ENCODE measurements around the gene MTPN.

MTPN gene

DNA sequence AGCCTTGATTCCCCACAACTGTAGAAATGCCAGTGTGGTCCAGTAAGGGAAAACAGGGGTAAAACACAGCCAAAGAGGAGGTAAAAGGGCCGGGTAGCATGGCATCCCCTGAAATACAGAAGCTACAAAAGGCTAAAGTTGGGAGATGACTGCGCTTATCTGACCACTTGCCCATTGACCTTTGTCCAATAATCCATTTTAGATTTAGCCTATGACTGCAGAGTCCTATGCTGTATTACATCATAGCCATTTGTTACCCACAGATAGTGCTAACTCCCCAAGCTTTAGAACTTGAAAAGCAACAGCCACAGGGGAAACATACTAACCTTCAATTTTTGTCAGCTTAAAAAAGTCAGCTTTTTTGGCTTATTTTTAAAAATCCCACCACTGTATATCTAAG lies 26.2 kb downstream of the MTPN start:
- no peak for DNase-seq

DNA sequence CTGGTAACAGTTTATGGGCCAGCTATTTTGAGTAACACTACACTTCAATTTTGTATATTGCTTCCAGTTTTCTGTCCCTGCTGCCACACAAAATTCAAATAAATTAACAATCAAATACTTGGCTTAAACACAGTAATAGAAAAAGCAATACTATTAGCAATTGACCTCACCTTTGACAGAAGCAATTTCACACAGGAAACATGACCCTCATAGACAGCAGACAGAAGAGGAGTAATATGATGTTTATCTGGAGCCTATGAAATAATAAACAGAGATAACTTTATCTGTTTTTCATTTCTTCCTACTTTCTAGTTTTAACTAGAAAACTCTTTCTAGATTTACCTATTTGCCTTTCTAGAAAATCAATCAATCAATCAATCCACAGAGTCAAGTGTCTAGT lies 26.7 kb downstream of the MTPN start:
- no peak for DNase-seq

DNA sequence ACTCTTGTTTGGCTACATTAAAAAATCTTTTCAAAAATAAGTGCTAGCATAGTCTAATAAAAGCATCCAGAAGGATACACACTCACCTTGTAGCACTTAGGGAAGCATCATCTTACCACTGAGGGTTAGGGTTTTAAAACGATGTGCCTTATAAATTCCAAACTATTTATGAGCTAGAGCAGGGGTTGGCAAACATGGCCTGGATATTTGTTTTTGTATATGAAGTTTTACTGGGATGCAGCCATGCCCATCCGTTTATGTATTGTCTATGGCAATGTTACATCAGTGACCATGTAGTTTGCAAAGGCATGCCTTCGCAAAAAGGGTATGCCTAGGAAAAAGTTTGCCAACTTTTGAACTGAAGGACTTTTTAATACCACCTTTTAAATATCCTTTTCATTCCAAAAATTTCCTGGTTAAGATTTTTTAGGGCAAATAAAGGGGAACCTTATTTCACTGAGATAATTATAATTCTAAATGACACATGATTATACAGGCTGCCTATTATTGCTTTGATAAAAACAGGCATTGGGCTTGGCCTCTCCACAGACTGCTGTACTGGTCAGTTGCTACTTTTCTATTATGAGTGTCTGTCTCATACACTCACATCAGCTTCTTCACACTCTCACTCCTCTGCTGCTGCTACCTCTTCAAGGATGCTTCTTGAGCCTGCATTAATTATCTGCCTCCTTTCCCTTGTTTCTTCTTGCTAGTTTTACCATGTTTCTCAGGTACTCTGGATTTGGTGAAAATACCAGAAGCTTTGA lies 30.7 kb downstream of the MTPN start:
- no peak for DNase-seq

DNA sequence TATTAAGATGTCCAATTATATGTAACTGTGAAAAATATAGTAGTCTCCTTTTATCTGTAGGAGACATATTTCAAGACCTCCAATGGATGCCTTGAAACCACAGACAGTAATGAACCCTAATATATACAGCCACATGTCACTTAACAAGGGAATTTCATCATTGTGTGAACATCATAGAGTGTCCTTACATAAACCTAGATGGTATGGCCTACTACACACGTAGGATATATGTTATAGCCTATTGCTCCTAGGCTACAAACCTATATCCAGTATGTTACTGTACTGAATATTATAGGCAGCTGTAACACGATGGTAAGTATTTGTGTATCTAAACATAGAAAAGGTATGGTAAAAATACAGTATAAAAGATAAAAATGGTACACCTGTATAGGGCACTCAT lies 32.4 kb downstream of the MTPN start:
- DNase-seq, result no peak

DNA sequence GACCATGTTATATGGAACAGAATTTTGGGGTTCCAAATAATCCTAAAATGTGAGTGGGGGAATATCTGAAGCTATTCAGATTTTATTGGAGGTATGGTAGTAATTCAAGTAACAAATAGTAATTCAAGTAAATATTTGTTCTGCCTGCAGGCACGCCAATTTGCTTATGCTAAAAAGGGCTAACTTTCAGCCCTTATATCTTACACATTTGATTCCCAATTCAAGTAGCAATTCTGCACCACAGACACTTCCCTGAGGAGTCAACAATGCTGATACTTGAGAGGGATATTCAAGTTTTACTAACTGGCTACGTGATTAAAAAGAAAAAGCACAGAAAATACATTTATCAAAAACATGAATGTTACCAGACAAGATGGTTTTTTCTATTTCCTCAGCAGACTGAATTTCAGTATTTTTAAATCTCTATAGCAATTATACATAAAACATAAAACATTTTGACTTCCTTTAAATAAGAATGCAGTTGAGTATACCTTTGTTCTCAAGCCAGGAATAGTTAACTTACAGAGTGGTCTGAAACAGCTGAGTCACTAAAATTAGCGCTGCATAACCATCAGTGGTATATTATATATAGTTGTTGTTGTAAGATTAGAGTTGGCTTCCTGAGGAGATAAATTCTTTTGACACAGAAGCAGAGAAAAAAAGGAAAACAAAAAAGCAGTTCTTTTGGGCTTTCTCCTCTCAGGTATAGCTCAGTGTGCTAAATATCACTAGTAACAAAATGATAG lies 33.9 kb downstream of the MTPN start:
- no peak for DNase-seq

DNA sequence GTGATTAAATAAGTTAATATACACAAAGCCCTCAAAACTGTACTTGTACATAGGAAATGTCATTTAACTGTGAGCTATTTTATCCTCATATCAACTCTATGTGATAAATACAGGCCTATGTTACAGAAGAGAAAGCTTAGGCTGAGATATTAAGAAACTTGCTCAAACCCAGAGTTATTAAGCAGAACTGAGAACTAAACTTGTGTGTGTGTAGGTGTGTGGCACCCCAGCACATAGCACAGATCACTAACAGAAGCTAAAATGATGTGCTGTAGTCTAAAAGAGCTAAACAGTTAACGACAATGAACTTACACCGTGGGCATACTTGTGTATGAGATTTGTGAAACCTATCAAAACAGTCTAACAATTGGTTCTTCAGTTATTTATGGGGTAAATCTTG lies 34.5 kb downstream of the MTPN start:
- no peak for DNase-seq

DNA sequence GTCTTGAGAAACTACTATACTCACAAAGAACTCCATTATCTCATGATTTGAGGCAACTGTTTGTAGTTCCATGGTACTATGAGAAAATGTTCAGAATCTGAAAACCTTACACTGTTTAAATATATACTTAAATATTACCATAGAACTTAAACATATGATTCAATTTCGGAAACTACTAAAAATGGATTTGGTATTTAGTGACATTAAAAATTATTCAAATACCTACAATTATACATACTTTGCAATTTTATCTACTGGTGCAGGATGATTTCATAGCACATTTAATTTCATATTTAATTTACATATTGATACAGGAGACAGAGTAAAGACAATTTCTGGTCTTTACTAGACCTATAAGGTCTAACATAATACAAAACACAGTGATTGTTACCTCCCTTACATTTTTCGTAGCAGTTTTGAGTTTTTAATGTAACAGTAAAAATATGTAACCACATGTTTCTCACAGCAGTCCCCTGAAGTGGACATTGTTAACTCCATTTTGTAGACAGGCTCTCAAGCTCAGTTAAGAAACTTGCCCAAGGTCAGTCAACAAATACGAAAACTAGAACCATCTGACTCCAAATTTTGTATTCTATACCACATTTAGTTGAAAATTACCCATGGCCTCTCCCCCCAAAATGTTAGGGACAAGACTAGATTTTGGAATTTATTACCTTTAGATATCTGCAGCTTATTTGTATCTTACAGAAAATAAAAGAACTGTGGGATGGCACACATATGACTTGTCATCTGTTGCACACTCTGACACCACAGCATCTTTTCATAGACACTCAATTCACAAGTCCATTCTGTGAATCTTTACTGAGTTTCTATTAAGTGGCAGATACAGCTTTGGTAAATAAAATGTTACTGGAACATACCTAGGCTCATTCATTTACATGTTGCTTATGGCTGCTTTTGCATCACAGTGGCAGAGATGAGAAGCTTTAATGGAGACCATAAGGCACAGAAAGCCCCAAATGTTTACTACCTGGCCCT lies 36.8 kb downstream of the MTPN start:
- DNase-seq, result no peak

DNA sequence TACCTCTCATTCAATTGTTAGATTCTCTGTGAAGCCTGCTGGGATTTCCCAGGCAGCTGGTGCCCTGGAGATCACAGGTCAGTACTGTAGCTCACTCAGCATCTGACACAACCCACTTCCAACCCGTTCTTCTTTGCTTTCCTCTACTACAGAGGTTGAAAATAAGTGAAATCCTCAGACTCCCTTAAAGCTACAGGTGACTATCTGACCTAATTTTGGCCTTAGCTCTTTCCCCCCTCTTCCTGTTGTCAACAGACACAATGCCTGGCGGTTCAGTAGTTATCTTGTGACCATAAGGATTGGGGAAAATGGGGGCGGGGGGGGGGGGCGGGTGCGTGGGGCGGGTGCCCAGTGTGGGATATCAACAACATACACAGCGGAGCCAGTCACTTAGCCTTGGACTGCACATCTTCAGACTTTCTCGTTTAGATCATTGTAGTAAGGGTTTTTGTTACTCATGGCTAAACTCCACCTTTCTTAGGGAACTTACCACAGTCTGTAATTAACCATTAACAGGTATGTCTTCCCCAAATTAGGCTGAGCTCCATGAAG lies 37.8 kb downstream of the MTPN start:
- no peak for DNase-seq

DNA sequence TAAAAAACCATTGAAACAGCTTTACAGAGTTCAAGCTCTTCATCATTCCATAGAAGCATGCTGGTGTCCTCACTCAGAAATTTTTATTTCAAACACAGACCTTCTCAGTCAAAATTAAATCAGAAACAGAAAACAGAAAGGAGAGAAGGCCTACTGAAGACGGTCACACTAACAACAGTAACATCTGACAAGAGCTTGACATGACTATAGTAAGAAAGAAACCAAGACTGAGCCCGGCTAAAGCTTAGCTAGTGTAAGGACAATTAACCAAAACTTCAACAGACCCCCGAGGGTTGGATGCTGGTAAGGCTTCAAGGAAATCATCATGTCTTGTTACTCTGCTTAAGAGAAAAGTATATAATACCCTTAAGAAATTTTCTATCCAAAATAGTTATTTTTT lies 38.6 kb downstream of the MTPN start:
- no peak for DNase-seq

DNA sequence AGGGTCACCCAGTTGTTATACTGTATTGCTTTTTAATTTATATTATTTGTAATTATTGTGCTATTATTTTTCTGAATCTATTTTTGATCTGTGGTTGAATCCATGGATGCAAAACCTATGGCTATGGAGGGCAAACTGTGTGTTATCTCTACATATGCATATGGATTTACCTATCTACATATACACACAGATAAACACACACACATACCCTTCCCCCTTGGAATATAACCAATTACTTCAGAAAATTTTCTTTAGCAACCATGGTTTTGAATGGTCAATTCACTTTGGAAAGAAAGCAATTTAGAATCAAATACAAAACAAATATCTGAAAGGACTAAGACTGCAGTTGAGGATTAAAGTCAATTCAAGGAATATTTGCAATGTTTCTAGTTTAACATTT lies 39.1 kb downstream of the MTPN start:
- no peak for DNase-seq

DNA sequence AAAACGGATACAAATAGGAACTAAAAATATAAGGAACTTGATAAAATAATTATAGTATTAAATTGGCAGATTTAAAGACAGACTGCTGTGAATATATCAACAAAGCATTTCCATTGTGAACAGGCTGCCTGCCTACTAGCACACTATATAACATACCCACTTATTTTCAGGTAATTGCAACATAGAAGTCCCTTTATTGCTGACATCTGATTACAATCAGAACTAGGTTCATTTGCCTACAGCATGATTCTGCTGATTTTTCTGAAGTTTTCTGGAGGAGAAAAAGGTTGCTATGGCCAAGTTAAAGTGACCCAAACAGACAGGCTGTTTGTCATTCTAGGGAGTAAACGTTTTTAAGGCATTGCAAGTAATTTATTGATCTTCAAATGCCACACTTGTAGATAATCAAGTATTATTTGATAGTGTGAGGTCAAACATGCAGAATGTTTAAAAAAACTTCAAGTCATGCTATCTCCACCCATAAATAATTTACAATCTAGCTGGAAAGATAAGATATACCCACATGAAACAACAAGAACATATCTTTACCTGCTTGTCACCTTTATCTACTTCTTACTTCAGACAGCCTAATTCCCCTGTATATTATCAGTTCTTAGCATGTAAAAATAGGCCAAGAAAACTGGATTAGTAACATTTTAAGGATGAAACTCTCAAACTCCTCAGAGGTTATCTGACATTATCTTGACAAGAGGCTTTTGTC lies 40.5 kb downstream of the MTPN start:
- no peak for DNase-seq

DNA sequence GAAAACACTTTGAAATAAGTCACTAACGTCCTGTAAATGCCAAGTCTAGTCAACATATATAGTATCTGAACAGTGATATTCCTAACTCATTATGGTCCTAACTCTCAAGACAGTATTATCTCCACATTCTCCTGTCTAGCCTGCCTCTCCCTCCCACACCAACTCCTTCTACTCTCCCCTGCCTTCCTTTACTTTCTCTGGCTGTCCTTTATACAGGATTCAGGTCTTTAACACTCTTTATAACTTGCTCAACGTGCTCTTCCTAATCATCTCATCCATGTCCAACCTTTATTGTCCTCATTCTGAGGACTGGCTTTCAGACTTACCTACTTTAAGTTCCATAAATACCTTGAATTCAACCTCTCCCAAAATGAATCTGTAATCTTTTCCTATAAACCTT lies 42.5 kb downstream of the MTPN start:
- no peak for DNase-seq

DNA sequence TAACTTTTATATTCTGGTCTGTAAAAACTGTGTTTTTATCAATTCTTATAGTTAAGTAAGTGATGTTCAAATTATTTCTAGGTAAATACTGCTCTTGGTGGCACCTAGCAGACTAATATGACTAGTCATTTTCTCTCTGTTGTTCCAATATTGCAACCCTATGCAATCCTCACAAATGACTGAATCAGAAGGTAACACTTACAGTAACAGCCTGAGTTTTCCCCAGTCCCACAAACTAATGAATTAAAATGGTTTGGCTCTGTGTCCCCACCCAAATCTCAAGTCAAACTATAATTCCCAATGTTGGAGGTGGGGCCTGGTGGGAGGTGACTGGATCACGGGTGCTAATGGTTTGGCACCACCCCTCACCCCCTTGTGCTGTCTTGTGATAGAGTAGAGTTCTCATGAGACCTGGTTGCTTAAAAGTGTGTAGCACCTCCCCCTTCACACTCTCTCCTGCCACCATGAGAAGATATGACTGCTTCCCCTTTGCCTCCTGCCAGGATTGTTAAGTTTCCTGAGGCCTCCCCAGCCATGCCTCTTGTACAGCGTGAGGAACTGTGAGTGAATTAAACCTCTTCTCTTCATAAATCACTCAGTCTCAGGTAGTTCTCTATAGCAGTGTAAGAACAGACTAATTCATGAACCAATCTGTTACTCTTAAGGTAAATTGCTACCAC lies 43.5 kb downstream of the MTPN start:
- no peak for DNase-seq

DNA sequence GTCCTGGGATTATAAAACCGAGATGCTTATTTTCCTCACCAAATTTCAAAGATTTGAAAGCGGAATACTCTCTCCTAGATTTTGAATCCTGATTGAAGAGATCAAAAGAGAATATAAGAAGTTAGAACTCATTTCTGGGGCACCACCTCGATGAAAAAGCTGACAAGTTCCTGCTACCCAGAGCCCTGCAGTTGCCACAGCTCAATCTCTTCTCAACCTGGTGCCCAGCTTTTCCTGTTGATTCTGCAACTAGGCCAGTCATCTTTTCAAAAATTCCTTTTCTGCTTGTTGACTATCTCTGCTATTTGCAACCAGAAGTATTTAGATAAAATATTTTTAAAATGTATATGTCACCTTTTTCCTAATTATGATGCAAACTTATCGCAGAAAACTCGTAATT lies 45.0 kb downstream of the MTPN start:
- no peak for DNase-seq

DNA sequence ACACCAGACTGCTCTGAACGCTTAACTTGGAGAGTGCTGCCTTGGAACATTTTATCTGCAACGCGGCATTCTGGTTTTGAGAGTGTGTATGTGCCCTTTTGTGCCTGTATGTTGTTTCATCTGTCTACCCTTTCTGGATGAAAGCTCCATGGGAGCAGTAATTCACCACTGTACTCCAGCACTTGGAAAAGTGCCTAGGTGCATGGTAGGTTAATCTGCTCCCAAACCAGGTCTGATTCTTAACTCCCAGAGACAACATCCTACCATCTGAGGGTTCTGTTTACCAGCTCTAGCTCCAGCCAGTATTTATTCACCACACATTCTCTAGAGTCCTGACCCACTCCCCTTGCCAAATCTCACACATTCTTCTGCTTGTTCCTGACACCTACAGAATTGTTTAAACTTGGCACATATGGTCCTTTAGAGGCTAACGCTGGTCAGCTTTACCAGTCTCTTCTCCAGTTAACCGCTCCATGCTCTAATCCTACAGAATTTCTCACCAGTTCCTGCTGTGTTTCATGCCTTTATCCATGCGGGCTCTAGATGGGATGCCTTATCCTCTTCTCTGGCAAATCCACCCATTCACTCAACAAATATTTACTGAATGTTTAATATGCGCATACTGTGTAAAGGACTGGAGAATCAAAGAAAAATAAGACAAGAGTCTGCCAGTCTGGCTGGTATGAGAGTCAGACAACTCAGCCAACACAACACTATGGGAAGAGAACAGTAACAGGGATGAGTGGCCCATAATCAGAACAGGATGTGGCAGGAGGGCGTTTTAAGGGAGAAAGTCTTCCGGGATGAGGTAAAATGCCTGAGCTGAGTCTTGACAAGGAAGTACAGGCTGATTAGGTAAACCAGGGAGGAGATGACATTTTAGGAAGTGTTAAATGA lies 46.3 kb downstream of the MTPN start:
- DNase-seq, result no peak

DNA sequence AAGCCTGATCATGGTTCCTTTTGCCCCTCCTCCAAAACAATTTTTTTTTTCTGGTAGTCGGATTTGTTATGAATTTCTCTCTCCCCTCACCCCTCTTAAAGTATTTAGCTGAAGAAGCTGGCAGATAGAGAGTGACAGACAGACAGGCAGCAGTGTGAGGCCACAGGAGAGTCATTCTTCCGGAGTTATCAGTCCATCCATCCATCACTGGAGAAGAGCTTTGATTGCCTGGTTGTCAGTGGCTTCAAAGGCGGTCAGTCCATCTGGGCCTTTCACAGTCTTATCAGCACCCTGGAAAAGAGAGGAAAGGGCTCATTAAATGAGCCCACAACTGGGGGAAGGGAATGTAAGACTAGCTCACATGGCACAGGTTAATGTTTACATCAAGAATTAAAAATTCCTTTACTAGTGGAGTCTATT lies 47.4 kb downstream of the MTPN start:
- DNase-seq, result no peak

DNA sequence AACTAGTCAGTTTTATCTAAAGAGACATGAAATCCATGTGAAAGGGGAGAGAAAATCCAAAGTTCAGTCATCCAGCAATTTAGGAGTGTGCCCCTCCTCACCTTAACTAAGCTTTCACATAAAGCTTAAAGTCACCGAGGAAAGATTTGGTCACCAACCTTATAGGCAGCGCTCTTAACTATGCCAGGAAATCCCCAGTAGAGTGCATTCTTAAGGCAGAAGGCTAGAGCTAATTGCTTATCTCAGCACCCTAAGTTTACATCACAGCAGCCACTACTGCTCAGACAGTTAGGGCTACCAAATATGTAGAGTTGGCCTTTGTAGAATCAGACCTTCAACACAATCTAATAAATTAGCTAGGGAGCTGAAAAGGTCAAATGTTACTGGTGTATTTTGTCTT lies 47.9 kb downstream of the MTPN start:
- DNase-seq, result no peak

DNA sequence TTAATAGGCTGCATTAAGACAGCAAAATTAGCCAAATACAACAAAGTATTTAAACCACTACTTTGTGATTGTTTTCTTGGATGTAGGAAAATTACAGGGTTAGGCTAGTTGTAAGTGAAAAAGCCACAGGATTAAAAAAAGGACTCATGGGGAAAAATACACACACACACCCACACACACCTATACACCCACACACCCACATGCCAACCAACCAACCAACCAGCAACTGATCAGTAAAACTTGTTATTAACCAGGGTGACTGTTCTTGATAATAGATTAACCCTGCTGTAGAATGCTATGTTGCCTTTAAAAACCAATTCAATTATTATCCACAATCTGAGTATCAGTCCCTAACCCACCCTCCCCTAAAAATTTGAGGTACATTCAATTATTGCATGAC lies 49.0 kb downstream of the MTPN start:
- DNase-seq, result no peak

DNA sequence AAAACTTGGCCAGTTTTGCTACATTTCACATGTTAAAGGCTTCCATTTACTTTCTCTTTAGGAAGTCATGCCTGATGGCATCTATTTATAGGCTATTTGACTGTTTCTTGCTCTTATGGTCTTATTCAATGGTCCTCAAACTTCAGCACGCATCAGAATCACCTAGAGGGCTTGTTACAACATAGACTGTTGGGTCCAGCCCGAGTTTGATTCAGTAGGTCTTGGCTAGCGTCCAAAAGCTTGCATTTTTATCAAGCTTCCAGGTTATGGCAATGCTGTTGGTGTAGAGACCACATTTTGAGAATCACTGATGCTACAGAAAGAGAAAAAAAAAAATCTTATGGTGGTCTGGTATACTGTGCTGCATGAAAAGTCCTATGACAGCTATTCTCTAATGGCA lies 51.9 kb downstream of the MTPN start:
- no peak for DNase-seq

DNA sequence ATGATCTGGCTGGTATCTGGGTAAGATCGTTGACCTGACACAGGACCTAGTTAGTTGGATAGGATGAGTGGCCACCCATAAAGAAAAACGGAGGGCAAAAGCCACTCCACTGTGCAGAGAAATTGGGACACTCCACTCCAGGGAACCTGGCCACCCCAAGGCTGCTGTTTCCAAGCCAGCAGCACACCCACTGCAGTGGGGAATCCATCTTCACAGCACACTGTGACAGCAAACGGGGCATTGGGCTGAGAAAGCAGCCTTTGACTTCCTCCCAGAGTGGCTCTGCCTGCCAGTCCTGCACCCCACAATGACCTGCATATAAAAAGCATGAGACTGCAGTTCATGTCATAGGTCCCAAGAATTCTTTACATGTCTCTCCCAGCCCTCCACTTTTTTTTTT lies 52.9 kb downstream of the MTPN start:
- no peak for DNase-seq

DNA sequence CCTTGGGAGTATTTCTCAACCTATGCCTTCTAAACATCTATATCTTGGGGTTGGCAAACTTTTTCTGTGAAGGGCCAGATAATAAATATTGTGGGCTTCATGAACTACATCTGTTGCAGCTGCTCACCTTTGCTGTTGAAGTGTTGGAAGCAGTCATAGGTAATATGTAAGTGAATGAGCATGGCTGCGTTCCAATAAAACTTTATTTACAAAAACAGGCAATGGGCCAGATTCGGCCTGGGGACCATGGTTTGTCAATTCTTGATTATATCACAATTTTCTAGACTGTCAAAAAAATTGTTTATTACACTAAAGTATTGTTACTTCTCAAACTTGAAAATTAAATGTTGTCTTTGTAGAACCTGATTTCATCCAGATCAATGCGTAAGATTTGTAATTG lies 54.9 kb downstream of the MTPN start:
- no peak for DNase-seq

Data from activated CD4-positive, alpha-beta T cell treated with anti-CD3 and anti-CD28 coated beads for 4 hours (primary cell).